ENCODE measurements around the gene LMBR1.

DNA sequence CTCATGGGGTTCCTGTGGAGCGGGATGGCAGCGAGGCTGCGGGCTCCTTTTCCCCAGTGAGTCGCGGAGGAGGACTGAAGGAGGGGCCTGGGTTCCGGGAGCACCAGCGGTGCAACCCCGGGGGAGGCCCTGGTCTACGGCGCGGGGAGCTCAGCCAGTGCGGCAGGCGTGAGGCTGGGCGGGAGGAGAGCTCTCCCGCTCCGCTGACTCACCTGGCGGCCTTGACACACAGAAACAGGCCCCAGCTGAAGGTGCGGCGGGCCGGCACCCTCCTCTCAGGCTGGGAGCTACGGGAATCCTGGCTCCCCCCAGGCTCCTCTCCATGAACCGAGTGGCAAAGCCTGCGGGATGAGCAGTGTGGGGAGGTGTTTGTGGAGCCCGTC is 49.7 kb upstream of the LMBR1 start:
- TF ChIP-seq POLR2A (IDR thresholded peaks at IDR 0.05) (no peak), CTCF (IDR thresholded peaks at IDR 0.05) (no peak)

Measured in esophagus squamous epithelium (tissue), 4 donors.